OCI-LY7 (cell line): ENCODE results near the gene KIZ. TPM values are rescaled to one million over a fixed set of nuclear protein-coding genes. Genes with fewer than 3 reads are reported as not detected.

Source experiments
- BruUV-seq: library from RNA; stranded (reverse); fragments of 400-500 nt; replicated peaks from 2 replicates; lab custom pipeline; 2021; lab: Mats Ljungman, UMichigan
- CTCF ChIA-PET: fragments of 300-600 bp; sonication (Branson Sonifier 250); formaldehyde crosslinking; loops from one replicate; lab custom pipeline; 2022; ENCODE audit warnings: antibody characterized with exemption; ENCODE audit not compliant: unreplicated experiment; lab: Charles Lee
- POLR2A ChIA-PET: fragments of 300-600 bp; sonication (Branson Sonifier 250); formaldehyde crosslinking; loops from one replicate; lab custom pipeline; 2022; ENCODE audit warnings: antibody characterized with exemption; lab: Charles Lee
- DNase-seq: peaks from one replicate; pipeline ENCODE4 v3.0.0-alpha.2; 2015; ENCODE audit warnings: low spot score
- H2AFZ ChIP-seq: fragments of 200-600 bp; sonication (generic), shearing (Covaris generic); 2 replicates; pipeline ENCODE4 v1.6.1; 2014; ENCODE audit warnings: mild to moderate bottlenecking, antibody characterized with exemption, low read length, moderate library complexity
- H3K27ac ChIP-seq: fragments of 200-600 bp; sonication (generic); 2 replicates; pipeline ENCODE4 v1.5.1; 2014; ENCODE audit warnings: mixed run types, low read depth, mild to moderate bottlenecking, moderate library complexity, low read length, inconsistent platforms; ENCODE audit not compliant: poor library complexity, severe bottlenecking
- H3K36me3 ChIP-seq: fragments of 200-600 bp; sonication (generic); 2 replicates; pipeline ENCODE4 v1.6.1; 2014; ENCODE audit warnings: mild to moderate bottlenecking, antibody characterized with exemption, low read length, moderate library complexity, mixed read lengths; ENCODE audit not compliant: insufficient read depth
- H3K4me1 ChIP-seq: fragments of 200-600 bp; sonication (generic); 2 replicates; pipeline ENCODE4 v1.5.1; 2014; ENCODE audit warnings: mild to moderate bottlenecking, low read length; ENCODE audit not compliant: insufficient read depth, poor library complexity, severe bottlenecking
- H3K4me2 ChIP-seq: fragments of 200-600 bp; sonication (generic); 2 replicates; pipeline ENCODE4 v1.6.1; 2014; ENCODE audit warnings: mild to moderate bottlenecking, low read length
- H3K4me3 ChIP-seq: fragments of 200-600 bp; sonication (generic); 2 replicates; pipeline ENCODE4 v1.5.1; 2014; ENCODE audit warnings: mild to moderate bottlenecking, low read depth, low read length; ENCODE audit not compliant: poor library complexity, severe bottlenecking
- H3K79me2 ChIP-seq: fragments of 200-600 bp; sonication (generic); 2 replicates; pipeline ENCODE4 v1.6.1; 2016; ENCODE audit warnings: low read depth, mild to moderate bottlenecking, low read length, moderate library complexity, mixed read lengths; ENCODE audit not compliant: insufficient read depth
- H3K9me2 ChIP-seq: fragments of 200-600 bp; sonication (generic); 2 replicates; pipeline ENCODE4 v1.6.1; 2016; ENCODE audit warnings: mild to moderate bottlenecking, low read length, mixed read lengths; ENCODE audit not compliant: insufficient read depth
- H3K9me3 ChIP-seq: fragments of 200-600 bp; sonication (generic); 2 replicates; pipeline ENCODE4 v1.6.1; 2014; ENCODE audit warnings: mild to moderate bottlenecking, mixed run types, low read length, mixed read lengths
- H4K20me1 ChIP-seq: fragments of 200-600 bp; sonication (generic); 2 replicates; pipeline ENCODE4 v1.6.1; 2014; ENCODE audit warnings: mild to moderate bottlenecking, antibody characterized with exemption, low read length, moderate library complexity, mixed read lengths; ENCODE audit not compliant: insufficient read depth
- CTCF ChIP-seq: fragments of 200-600 bp; sonication (generic); conservative IDR thresholded peaks from 2 replicates; pipeline ENCODE4 v1.5.1; 2014; ENCODE audit warnings: mild to moderate bottlenecking, antibody characterized with exemption, low read length, moderate library complexity, mixed read lengths
- EZH2phosphoT487 ChIP-seq: fragments of 200-600 bp; sonication (generic); IDR thresholded peaks from 2 replicates; pipeline ENCODE4 v1.6.1; 2018; ENCODE audit warnings: low read depth, borderline replicate concordance, mild to moderate bottlenecking, mixed run types, antibody characterized with exemption, low read length, moderate library complexity, mixed read lengths
- intact Hi-C: fragments of 100-400 bp; cut with micrococcal nuclease; formaldehyde crosslinking; loops from one replicate; pipeline ENCODE4 v1.10.0; 2022; ENCODE audit not compliant: unreplicated experiment
- total RNA-seq, 2 experiments: library from RNA; depleted of rRNA in 1 of 2; stranded (reverse); fragments of >200 nt in 1 of 2; shearing (Covaris generic) in 1 of 2; gene quantifications; 2 replicates each; pipeline ENCODE4 v1.2.3, GENCODE V29; 2014 to 2022

Gene KIZ
- total RNA-seq, 2 experiments from 2014 or later: 16.0 to 23.7 TPM

GRCh38 chr20:21237956-21238799 is 112.3 kb downstream of the KIZ start:
- H3K4me1 ChIP-seq: no peaks in the 10 kb centered on the region
- no peak for DNase-seq
- ChIA-PET CTCF (interaction anchor here (0.9 kb wide), 1 partner anchor 267 kb away, joined by 4 read pairs; no protein-coding TSS in a partner anchor), POLR2A (no interaction called here)
- BruUV-seq: no TSS peak
- no peaks in the 10 kb centered on the region for H3K36me3 ChIP-seq
- H3K79me2 ChIP-seq: no peaks in the 10 kb centered on the region
- no peak overlapping the region for H3K27ac ChIP-seq
- no peak for TF ChIP-seq EZH2phosphoT487
- TF ChIP-seq CTCF: no peak
- H3K9me3 ChIP-seq: no peaks in the 10 kb centered on the region
- intact Hi-C loops: loop anchor here (5.0 to 10.0 kb wide), 3 partner anchors 183 to 373 kb away; no protein-coding TSS in a partner anchor
- no peak overlapping the region for H2AFZ ChIP-seq
- no peaks in the 10 kb centered on the region for H3K9me2 ChIP-seq
- no peaks in the 10 kb centered on the region for H4K20me1 ChIP-seq
- no peak overlapping the region for H3K4me3 ChIP-seq
- no peak overlapping the region for H3K4me2 ChIP-seq

- no peak for TF ChIP-seq CTCF
- no peak for TF ChIP-seq EZH2phosphoT487
- no peak overlapping the region for H3K4me3 ChIP-seq
- H3K9me2 ChIP-seq: no peaks in the 10 kb centered on the region
- H3K27ac ChIP-seq: no peak overlapping the region
- no peak overlapping the region for H2AFZ ChIP-seq
- BruUV-seq: no TSS peak
- H3K79me2 ChIP-seq: no peaks in the 10 kb centered on the region
- no peaks in the 10 kb centered on the region for H3K36me3 ChIP-seq
- no peaks in the 10 kb centered on the region for H4K20me1 ChIP-seq
- H3K4me2 ChIP-seq: no peak overlapping the region
- POLR2A ChIA-PET: no interaction called here
- no peaks in the 10 kb centered on the region for H3K9me3 ChIP-seq
- CTCF ChIA-PET: no interaction called here
- DNase-seq: no peak
- no peaks in the 10 kb centered on the region for H3K4me1 ChIP-seq
- intact Hi-C loops: loop anchor here (5.0 to 10.0 kb wide), 3 partner anchors 184 to 374 kb away; no protein-coding TSS in a partner anchor
These were observed 113.1 kb downstream of the KIZ start for GRCh38 chr20:21238818-21239536.
